WTC11 (cell line): ENCODE measurements around the gene CD300LG. TPM values are rescaled to one million over a fixed set of nuclear protein-coding genes. Genes with fewer than 3 reads are reported as not detected.

Source experiments
- ATAC-seq: fragments of 200-7000 bp; cut with Tn5 transposase; 2 replicates; pipeline ENCODE4 v1.10.0; 2021; ENCODE audit warnings: mild to moderate bottlenecking, moderate library complexity
- CTCF ChIA-PET: fragments of 300-600 bp; sonication (Branson Sonifier 250); formaldehyde crosslinking; loops from one replicate; lab custom pipeline; 2021; ENCODE audit warnings: antibody characterized with exemption; lab: Charles Lee
- POLR2A ChIA-PET: fragments of 350-600 bp; sonication (Branson Sonifier 250); formaldehyde crosslinking; loops from one replicate; lab custom pipeline; 2021; ENCODE audit warnings: antibody characterized with exemption; lab: Charles Lee
- DNase-seq: peaks from one replicate; pipeline ENCODE4 v3.0.0; 2021; ENCODE audit warnings: low spot score
- H3K27ac Mint-ChIP-seq: 2 replicates; pipeline ENCODE4 v1.8.0; 2021; ENCODE audit warnings: mixed read lengths
- H3K27me3 Mint-ChIP-seq: 2 replicates; pipeline ENCODE4 v1.8.0; 2021; ENCODE audit warnings: low read depth, mild to moderate bottlenecking, moderate library complexity, mixed read lengths
- H3K36me3 Mint-ChIP-seq: 2 replicates; pipeline ENCODE4 v1.8.0; 2021; ENCODE audit warnings: mixed read lengths
- H3K4me1 Mint-ChIP-seq: 2 replicates; pipeline ENCODE4 v1.8.0; 2022; ENCODE audit warnings: mixed read lengths
- H3K4me3 Mint-ChIP-seq: 2 replicates; pipeline ENCODE4 v1.8.0; 2021; ENCODE audit warnings: mild to moderate bottlenecking, moderate library complexity, mixed read lengths
- H3K9me3 Mint-ChIP-seq: 2 replicates; pipeline ENCODE4 v1.8.0; 2021; ENCODE audit warnings: mixed read lengths
- ATF1 ChIP-seq: sonication (generic); formaldehyde crosslinking; IDR thresholded peaks from 2 replicates; pipeline ENCODE4 v1.8.1; 2023; ENCODE audit warnings: mild to moderate bottlenecking, moderate library complexity, missing genetic modification reagents
- ATF3 ChIP-seq: sonication (generic); formaldehyde crosslinking; conservative IDR thresholded peaks from 2 replicates; pipeline ENCODE4 v1.8.1; 2022; ENCODE audit warnings: mild to moderate bottlenecking, missing genetic modification reagents
- CREB1 ChIP-seq: sonication (generic); formaldehyde crosslinking; IDR thresholded peaks from 2 replicates; pipeline ENCODE4 v1.8.0; 2023; ENCODE audit warnings: mild to moderate bottlenecking, missing genetic modification reagents
- E2F4 ChIP-seq: sonication (generic); formaldehyde crosslinking; IDR thresholded peaks from 2 replicates; pipeline ENCODE4 v1.8.1; 2022; ENCODE audit warnings: low read depth, mild to moderate bottlenecking, moderate library complexity, missing genetic modification reagents, borderline replicate concordance
- ERG ChIP-seq: fragments of 250-450 bp; sonication (Bioruptor Pico); IDR thresholded peaks from 2 replicates; pipeline ENCODE4 v1.8.0; 2021; ENCODE audit warnings: mild to moderate bottlenecking
- MXD4 ChIP-seq: fragments of 250-450 bp; sonication (Bioruptor Pico); IDR thresholded peaks from 2 replicates; pipeline ENCODE4 v1.8.0; 2021; ENCODE audit warnings: mild to moderate bottlenecking, moderate library complexity, borderline replicate concordance
- NFATC4 ChIP-seq: fragments of 250-450 bp; sonication (Bioruptor Pico); IDR thresholded peaks from 2 replicates; pipeline ENCODE4 v1.9.0; 2021; ENCODE audit warnings: mild to moderate bottlenecking
- NR1H2 ChIP-seq: sonication (generic); formaldehyde crosslinking; IDR thresholded peaks from 2 replicates; pipeline ENCODE4 v1.9.0; 2021; ENCODE audit warnings: mild to moderate bottlenecking, moderate library complexity, missing genetic modification reagents
- PRRX2 ChIP-seq: fragments of 250-450 bp; sonication (Bioruptor Pico); IDR thresholded peaks from 2 replicates; pipeline ENCODE4 v1.8.0; 2021; ENCODE audit warnings: mild to moderate bottlenecking
- SOX15 ChIP-seq: fragments of 250-450 bp; sonication (Bioruptor Pico); IDR thresholded peaks from 2 replicates; pipeline ENCODE4 v1.9.0; 2021; ENCODE audit warnings: mild to moderate bottlenecking
- TEAD4 ChIP-seq: sonication (generic); formaldehyde crosslinking; IDR thresholded peaks from 2 replicates; pipeline ENCODE4 v1.8.0; 2022; ENCODE audit warnings: mild to moderate bottlenecking, missing genetic modification reagents
- ZBTB43 ChIP-seq: sonication (generic); formaldehyde crosslinking; IDR thresholded peaks from 2 replicates; pipeline ENCODE4 v1.8.1; 2023; ENCODE audit warnings: mild to moderate bottlenecking, missing genetic modification reagents
- ZNF416 ChIP-seq: fragments of 250-450 bp; sonication (Bioruptor Pico); IDR thresholded peaks from 2 replicates; pipeline ENCODE4 v1.9.0; 2021; ENCODE audit warnings: mild to moderate bottlenecking, inconsistent platforms
- ZNF423 ChIP-seq: fragments of 250-450 bp; sonication (Bioruptor Pico); IDR thresholded peaks from 2 replicates; pipeline ENCODE4 v2.1.2; 2022; ENCODE audit warnings: mild to moderate bottlenecking, moderate library complexity
- ZNF512 ChIP-seq: sonication (generic); formaldehyde crosslinking; IDR thresholded peaks from 2 replicates; pipeline ENCODE4 v1.8.1; 2022; ENCODE audit warnings: missing genetic modification reagents, borderline replicate concordance
- ZNF532 ChIP-seq: fragments of 250-450 bp; sonication (Bioruptor Pico); IDR thresholded peaks from 2 replicates; pipeline ENCODE4 v1.9.0; 2021; ENCODE audit warnings: mild to moderate bottlenecking, borderline replicate concordance
- ZSCAN18 ChIP-seq: fragments of 250-450 bp; sonication (Bioruptor Pico); IDR thresholded peaks from 2 replicates; pipeline ENCODE4 v2.1.2; 2022; ENCODE audit warnings: mild to moderate bottlenecking, moderate library complexity
- total RNA-seq: library from RNA; stranded (reverse); gene quantifications from 3 replicates; pipeline ENCODE4 v1.2.3, GENCODE V29; 2021
- TF ChIP-seq, protein P1 (sequence below): sonication (generic); formaldehyde crosslinking; IDR thresholded peaks from 2 replicates; pipeline ENCODE4 v1.8.1; 2023; ENCODE audit warnings: mild to moderate bottlenecking, missing genetic modification reagents, moderate library complexity
- TF ChIP-seq, protein P2 (sequence below): sonication (generic); formaldehyde crosslinking; IDR thresholded peaks from 2 replicates; pipeline ENCODE4 v1.8.1; 2023; ENCODE audit warnings: mild to moderate bottlenecking, moderate library complexity, missing genetic modification reagents

The CD300LG gene
- total RNA-seq, 1 experiment from 2014 or later = not detected

- ChIA-PET CTCF (interaction anchor here (1.4 kb wide), 1 partner anchor 26 kb away, joined by 4 read pairs; no protein-coding TSS in a partner anchor), POLR2A (no interaction called here)
- peaks cover 9% of the 10 kb centered on the region for H3K4me1 Mint-ChIP-seq
- H3K27me3 Mint-ChIP-seq = peaks cover 13% of the 10 kb centered on the region
- DNase-seq (no peak), ATAC-seq (no peak)
- no peaks in the 10 kb centered on the region for H3K36me3 Mint-ChIP-seq
- H3K27ac Mint-ChIP-seq = no peak overlapping the region; the same call in 1 of the 2 replicates
- no peaks in the 10 kb centered on the region for H3K9me3 Mint-ChIP-seq
- no peak for TF ChIP-seq ZBTB43 (CRISPR knock-in tag)
- TF ChIP-seq ZNF512 (CRISPR knock-in tag) = no peak
- TF ChIP-seq NR1H2 = no peak
- TF ChIP-seq ERG (CRISPR knock-in tag) = no peak
- TF ChIP-seq, protein P1, sequence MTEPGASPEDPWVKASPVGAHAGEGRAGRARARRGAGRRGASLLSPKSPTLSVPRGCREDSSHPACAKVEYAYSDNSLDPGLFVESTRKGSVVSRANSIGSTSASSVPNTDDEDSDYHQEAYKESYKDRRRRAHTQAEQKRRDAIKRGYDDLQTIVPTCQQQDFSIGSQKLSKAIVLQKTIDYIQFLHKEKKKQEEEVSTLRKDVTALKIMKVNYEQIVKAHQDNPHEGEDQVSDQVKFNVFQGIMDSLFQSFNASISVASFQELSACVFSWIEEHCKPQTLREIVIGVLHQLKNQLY (CRISPR knock-in tag) = no peak
- TF ChIP-seq, protein P2, sequence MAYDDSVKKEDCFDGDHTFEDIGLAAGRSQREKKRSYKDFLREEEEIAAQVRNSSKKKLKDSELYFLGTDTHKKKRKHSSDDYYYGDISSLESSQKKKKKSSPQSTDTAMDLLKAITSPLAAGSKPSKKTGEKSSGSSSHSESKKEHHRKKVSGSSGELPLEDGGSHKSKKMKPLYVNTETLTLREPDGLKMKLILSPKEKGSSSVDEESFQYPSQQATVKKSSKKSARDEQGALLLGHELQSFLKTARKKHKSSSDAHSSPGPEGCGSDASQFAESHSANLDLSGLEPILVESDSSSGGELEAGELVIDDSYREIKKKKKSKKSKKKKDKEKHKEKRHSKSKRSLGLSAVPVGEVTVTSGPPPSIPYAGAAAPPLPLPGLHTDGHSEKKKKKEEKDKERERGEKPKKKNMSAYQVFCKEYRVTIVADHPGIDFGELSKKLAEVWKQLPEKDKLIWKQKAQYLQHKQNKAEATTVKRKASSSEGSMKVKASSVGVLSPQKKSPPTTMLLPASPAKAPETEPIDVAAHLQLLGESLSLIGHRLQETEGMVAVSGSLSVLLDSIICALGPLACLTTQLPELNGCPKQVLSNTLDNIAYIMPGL = no peak
- TF ChIP-seq ZNF532 = no peak
- no peak for TF ChIP-seq ATF1 (CRISPR knock-in tag)
- TF ChIP-seq ZSCAN18 (CRISPR knock-in tag) = no peak
- TF ChIP-seq SOX15 = no peak
- TF ChIP-seq ZNF416 (CRISPR knock-in tag) = no peak
- no peak for TF ChIP-seq ATF3 (CRISPR knock-in tag)
- TF ChIP-seq CREB1 (CRISPR knock-in tag) = no peak
- TF ChIP-seq NFATC4 (CRISPR knock-in tag) = no peak
- no peak for TF ChIP-seq MXD4 (CRISPR knock-in tag)
- TF ChIP-seq PRRX2 (CRISPR knock-in tag) = no peak
- TF ChIP-seq E2F4 (CRISPR knock-in tag) = no peak
- no peak for TF ChIP-seq ZNF423 (CRISPR knock-in tag)
- TF ChIP-seq TEAD4 = no peak
- no peak overlapping the region for H3K4me3 Mint-ChIP-seq
These were observed 25.1 kb downstream of the CD300LG start for GRCh38 chr17:43871946-43872690.
